Trophoblast cell (in vitro differentiated cells and primary cell): ENCODE data around the gene IQCH.

Experiments
- DNase-seq, 2 donors: peaks; one replicate each; pipeline ENCODE4 v3.0.0-alpha.2; 2016
- H2AFZ ChIP-seq: 2 replicates; pipeline ENCODE4 v1.6.1; 2013; ENCODE audit warnings: low read length, moderate library complexity, mild to moderate bottlenecking; ENCODE audit not compliant: insufficient read depth, poor library complexity
- H2AK5ac ChIP-seq: 2 replicates; pipeline ENCODE4 v1.6.1; 2013; ENCODE audit warnings: mild to moderate bottlenecking, low read length
- H2BK120ac ChIP-seq: 2 replicates; pipeline ENCODE4 v1.6.1; 2013; ENCODE audit warnings: low read length, mild to moderate bottlenecking, moderate library complexity; ENCODE audit not compliant: insufficient read depth, poor library complexity
- H2BK12ac ChIP-seq: 2 replicates; pipeline ENCODE4 v1.6.1; 2013; ENCODE audit warnings: mild to moderate bottlenecking, low read length, moderate library complexity
- H2BK5ac ChIP-seq: 2 replicates; pipeline ENCODE4 v1.6.1; 2013; ENCODE audit warnings: low read length, low read depth, moderate library complexity, mild to moderate bottlenecking; ENCODE audit not compliant: poor library complexity
- H3K14ac ChIP-seq: 2 replicates; pipeline ENCODE4 v1.6.1; 2013; ENCODE audit warnings: mild to moderate bottlenecking, low read length
- H3K18ac ChIP-seq: 2 replicates; pipeline ENCODE4 v1.6.1; 2013; ENCODE audit warnings: mild to moderate bottlenecking, low read length
- H3K23ac ChIP-seq: 2 replicates; pipeline ENCODE4 v1.6.1; 2013; ENCODE audit warnings: low read length
- H3K27ac ChIP-seq: 2 replicates; pipeline ENCODE4 v1.5.1; 2013; ENCODE audit warnings: low read depth, mild to moderate bottlenecking, inconsistent platforms, low read length, moderate library complexity
- H3K27me3 ChIP-seq: 2 replicates; pipeline ENCODE4 v1.6.1; 2013; ENCODE audit warnings: inconsistent platforms, mild to moderate bottlenecking, low read length, moderate library complexity; ENCODE audit not compliant: insufficient read depth
- H3K36me3 ChIP-seq, 2 experiments: 1 replicate in 1 of 2; 2 replicates in 1 of 2; pipeline ENCODE4 v1.6.1; 2013; ENCODE audit warnings: low read length in 2 of 2, mild to moderate bottlenecking in 2 of 2, moderate library complexity in 1 of 2; ENCODE audit not compliant: insufficient read depth in 2 of 2, control insufficient read depth in 1 of 2
- H3K4ac ChIP-seq: 2 replicates; pipeline ENCODE4 v1.6.1; 2013; ENCODE audit warnings: low read depth, mild to moderate bottlenecking, low read length, moderate library complexity
- H3K4me1 ChIP-seq, 2 experiments: 1 replicate in 1 of 2; 2 replicates in 1 of 2; pipeline ENCODE4 v1.6.1; 2013; ENCODE audit warnings: low read length in 2 of 2, mild to moderate bottlenecking in 2 of 2, moderate library complexity in 1 of 2; ENCODE audit not compliant: insufficient read depth in 2 of 2, control insufficient read depth in 1 of 2
- H3K4me2 ChIP-seq: 2 replicates; pipeline ENCODE4 v1.6.1; 2013; ENCODE audit warnings: inconsistent platforms, mild to moderate bottlenecking, low read length, moderate library complexity
- H3K4me3 ChIP-seq: 2 replicates; pipeline ENCODE4 v1.5.1; 2013; ENCODE audit warnings: mild to moderate bottlenecking, low read depth, low read length, inconsistent platforms
- H3K79me1 ChIP-seq: one replicate; pipeline ENCODE4 v1.6.1; 2013; ENCODE audit warnings: low read length
- H3K79me2 ChIP-seq: 2 replicates; pipeline ENCODE4 v1.6.1; 2013; ENCODE audit warnings: low read length, mild to moderate bottlenecking; ENCODE audit not compliant: control insufficient read depth, insufficient read depth, poor library complexity
- H3K9ac ChIP-seq: 2 replicates; pipeline ENCODE4 v1.6.1; 2013; ENCODE audit warnings: mild to moderate bottlenecking, low read length
- H3K9me3 ChIP-seq: 2 replicates; pipeline ENCODE4 v1.6.1; 2013; ENCODE audit warnings: low read depth, mild to moderate bottlenecking, control low read depth, inconsistent platforms, low read length; ENCODE audit not compliant: insufficient read depth
- H4K12ac ChIP-seq: 2 replicates; pipeline ENCODE4 v1.6.1; 2013; ENCODE audit warnings: low read depth, mild to moderate bottlenecking, low read length, moderate library complexity
- H4K8ac ChIP-seq: 2 replicates; pipeline ENCODE4 v1.6.1; 2013; ENCODE audit warnings: low read depth, mild to moderate bottlenecking, low read length, moderate library complexity
- H4K91ac ChIP-seq: one replicate; pipeline ENCODE4 v1.6.1; 2013; ENCODE audit warnings: low read depth, mild to moderate bottlenecking, low read length, moderate library complexity
- WGBS: extraction: QIAGEN DNeasy Blood & Tissue Kit; methylation state at CpG from one replicate; pipeline ENCODE4 v1.1.7; 2013; ENCODE audit warnings: missing lambda C conversion rate; ENCODE audit not compliant: insufficient read length, insufficient coverage; ENCODE audit errors: extremely low coverage; 5-methylcytosine and 5-hydroxymethylcytosine counted together

Gene IQCH

DNA sequence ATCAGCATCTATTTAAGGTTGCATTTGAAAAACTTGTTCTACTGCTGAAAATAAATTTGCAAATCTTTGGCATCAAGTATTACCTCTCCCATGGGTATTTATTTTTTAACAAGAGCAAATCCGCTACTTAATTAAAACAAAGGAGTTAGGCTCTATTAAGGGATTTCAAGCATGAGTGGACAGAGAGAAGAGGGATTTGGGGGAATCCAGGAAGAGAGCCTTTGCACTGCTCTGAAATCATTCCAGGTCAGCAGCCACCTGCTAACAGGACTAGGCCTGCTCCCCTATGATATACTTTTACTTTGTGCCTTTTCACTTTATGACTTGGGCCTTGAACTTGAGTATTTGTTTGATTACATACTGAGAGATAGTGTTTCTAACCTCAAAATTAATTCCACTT is 57.1 kb downstream of the IQCH start:
- Histone ChIP-seq H4K91ac (no peak overlapping the region), H2AK5ac (no peak overlapping the region), H3K4ac (no peak overlapping the region), H3K18ac (no peak overlapping the region), H2AFZ (no peak overlapping the region), H2BK5ac (no peak overlapping the region), H3K36me3 (no peaks in the 10 kb centered on the region), H4K8ac (no peak overlapping the region), H3K4me3 (no peak overlapping the region), H3K79me1 (no peaks in the 10 kb centered on the region), H2BK12ac (no peak overlapping the region), H3K4me2 (no peak overlapping the region), H3K27ac (no peak overlapping the region), H3K27me3 (no peaks in the 10 kb centered on the region), H3K79me2 (no peaks in the 10 kb centered on the region), H3K9me3 (no peaks in the 10 kb centered on the region), H3K14ac (no peak overlapping the region), H3K4me1 (no peaks in the 10 kb centered on the region), H2BK120ac (no peak overlapping the region), H3K23ac (no peak overlapping the region), H4K12ac (no peak overlapping the region), H3K9ac (no peak overlapping the region)
- WGBS, result no CpG with 5 or more reads among the region's 1 CpG
- DNase-seq, result no peak

DNA sequence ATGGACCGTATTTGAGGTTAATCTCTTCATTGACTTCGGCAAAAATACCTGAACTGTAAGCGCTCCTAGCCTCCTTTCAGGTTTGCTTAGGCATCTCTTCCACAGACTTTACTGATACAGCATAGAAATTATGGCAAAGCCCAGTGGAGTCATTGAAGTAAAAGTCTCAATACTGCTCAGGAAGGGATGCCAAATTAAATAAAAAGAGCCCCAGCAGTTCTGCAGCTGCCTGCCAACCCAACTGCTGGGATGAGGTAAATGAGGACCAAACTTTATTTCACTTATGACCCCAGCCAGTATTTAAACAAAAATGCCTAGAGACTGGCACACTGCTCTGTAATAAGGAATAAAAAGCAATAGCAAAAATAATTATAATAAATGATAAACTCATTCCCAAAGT is 65.4 kb downstream of the IQCH start:
- Histone ChIP-seq H3K23ac (no peak overlapping the region), H4K8ac (no peak overlapping the region), H2BK5ac (no peak overlapping the region), H3K27ac (no peak overlapping the region), H3K9me3 (no peaks in the 10 kb centered on the region), H4K91ac (no peak overlapping the region), H2BK120ac (no peak overlapping the region), H3K4me1 (no peaks in the 10 kb centered on the region), H3K79me2 (no peaks in the 10 kb centered on the region), H3K79me1 (no peaks in the 10 kb centered on the region), H2AFZ (no peak overlapping the region), H3K27me3 (no peaks in the 10 kb centered on the region), H2BK12ac (no peak overlapping the region), H3K14ac (no peak overlapping the region), H3K4me3 (no peak overlapping the region), H3K9ac (no peak overlapping the region), H4K12ac (no peak overlapping the region), H3K4me2 (no peak overlapping the region), H3K36me3 (no peaks in the 10 kb centered on the region), H2AK5ac (no peak overlapping the region), H3K4ac (no peak overlapping the region), H3K18ac (no peak overlapping the region)
- no peak for DNase-seq
- WGBS, result no CpG with 5 or more reads among the region's 3 CpGs

DNA sequence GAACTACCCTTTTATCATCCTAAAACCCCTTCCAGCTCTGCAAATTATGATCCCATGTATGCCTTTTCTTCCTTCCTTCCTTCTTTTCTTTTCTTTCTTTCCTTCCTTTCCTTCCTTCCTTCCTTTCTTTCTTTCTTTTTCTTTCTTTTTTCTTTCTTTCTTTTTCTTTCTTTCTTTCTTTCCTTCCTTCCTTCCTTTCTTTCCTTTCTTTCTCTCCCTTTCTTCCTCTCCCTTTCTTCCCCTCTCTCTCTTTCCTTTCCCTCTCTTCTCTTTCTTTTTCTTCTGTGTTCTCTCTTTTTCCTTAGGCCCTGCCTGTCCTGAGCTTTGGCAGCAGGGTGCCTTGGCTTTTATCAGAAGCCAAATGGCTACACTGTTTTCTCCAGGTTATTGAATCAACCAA is 66.8 kb downstream of the IQCH start:
- Histone ChIP-seq H3K9ac (no peak overlapping the region), H3K18ac (no peak overlapping the region), H3K9me3 (no peaks in the 10 kb centered on the region), H3K4me2 (no peak overlapping the region), H2BK5ac (no peak overlapping the region), H4K12ac (no peak overlapping the region), H3K4me1 (no peaks in the 10 kb centered on the region), H2BK120ac (no peak overlapping the region), H3K27ac (no peak overlapping the region), H3K14ac (no peak overlapping the region), H3K4ac (no peak overlapping the region), H3K4me3 (no peak overlapping the region), H2BK12ac (no peak overlapping the region), H4K91ac (no peak overlapping the region), H3K27me3 (no peaks in the 10 kb centered on the region), H3K79me1 (no peaks in the 10 kb centered on the region), H3K23ac (no peak overlapping the region), H2AK5ac (no peak overlapping the region), H2AFZ (no peak overlapping the region), H4K8ac (no peak overlapping the region), H3K79me2 (no peaks in the 10 kb centered on the region), H3K36me3 (no peaks in the 10 kb centered on the region)
- no peak for DNase-seq

DNA sequence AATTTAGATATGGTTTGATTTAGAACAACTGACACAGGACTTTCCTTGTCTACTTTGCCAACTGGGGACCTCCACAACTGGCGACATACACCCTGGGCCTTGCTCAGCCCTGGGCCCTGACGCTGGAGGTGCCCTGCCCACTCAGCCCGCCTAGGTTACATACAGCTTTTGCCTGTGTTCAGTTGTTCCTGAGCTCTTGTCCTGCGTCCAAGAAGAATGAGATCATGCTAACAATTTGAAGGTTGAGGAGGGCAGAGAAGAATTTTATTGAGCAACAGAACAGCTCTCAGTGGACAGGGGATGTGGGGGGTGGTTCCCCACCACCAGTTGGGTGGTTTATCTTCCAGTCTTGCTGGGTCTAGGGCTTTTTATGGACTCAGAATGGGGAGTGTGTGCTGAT is 67.9 kb downstream of the IQCH start:
- no peaks in the 10 kb centered on the region for H3K79me1 ChIP-seq
- H3K4me1 ChIP-seq, result no peaks in the 10 kb centered on the region
- H3K36me3 ChIP-seq, result no peaks in the 10 kb centered on the region
- H3K18ac ChIP-seq, result no peak overlapping the region
- no peak overlapping the region for H4K91ac ChIP-seq
- no peaks in the 10 kb centered on the region for H3K79me2 ChIP-seq
- H3K27me3 ChIP-seq, result no peaks in the 10 kb centered on the region
- H4K8ac ChIP-seq, result no peak overlapping the region
- no peak overlapping the region for H3K9ac ChIP-seq
- H2AK5ac ChIP-seq, result no peak overlapping the region
- H3K14ac ChIP-seq, result no peak overlapping the region
- DNase-seq, result no peak
- no peak overlapping the region for H2BK12ac ChIP-seq
- no peak overlapping the region for H3K23ac ChIP-seq
- no peak overlapping the region for H4K12ac ChIP-seq
- WGBS, result no CpG with 5 or more reads among the region's 4 CpGs
- no peak overlapping the region for H3K4me2 ChIP-seq
- no peak overlapping the region for H2BK5ac ChIP-seq
- H2BK120ac ChIP-seq, result no peak overlapping the region
- no peak overlapping the region for H3K4me3 ChIP-seq
- no peak overlapping the region for H3K27ac ChIP-seq
- no peak overlapping the region for H2AFZ ChIP-seq
- H3K4ac ChIP-seq, result no peak overlapping the region
- no peaks in the 10 kb centered on the region for H3K9me3 ChIP-seq

DNA sequence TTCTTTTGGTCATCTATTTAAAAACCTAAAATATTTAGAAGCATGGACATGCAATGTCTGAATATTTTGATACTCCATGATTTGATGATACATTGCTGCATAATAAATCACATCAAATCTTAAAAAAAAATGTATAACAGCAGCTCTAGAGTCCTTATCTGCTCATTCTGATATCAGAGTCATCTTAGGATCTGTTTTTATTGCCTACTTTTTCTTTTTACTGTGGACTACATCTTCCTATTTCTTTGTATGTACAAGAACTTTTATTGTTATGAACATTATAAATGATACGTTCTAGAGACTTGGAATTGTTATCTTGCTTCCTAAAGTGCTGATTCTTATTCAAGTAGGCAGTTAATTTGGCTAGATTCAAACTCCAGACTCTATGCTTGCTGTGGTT is 72.7 kb downstream of the IQCH start:
- Histone ChIP-seq H3K4ac (no peak overlapping the region), H3K79me2 (no peaks in the 10 kb centered on the region), H4K12ac (no peak overlapping the region), H3K4me3 (no peak overlapping the region), H3K4me1 (no peaks in the 10 kb centered on the region), H2BK12ac (no peak overlapping the region), H3K14ac (no peak overlapping the region), H3K18ac (no peak overlapping the region), H3K9me3 (no peaks in the 10 kb centered on the region), H3K27ac (no peak overlapping the region), H2AK5ac (no peak overlapping the region), H3K27me3 (no peaks in the 10 kb centered on the region), H2BK120ac (no peak overlapping the region), H3K9ac (no peak overlapping the region), H3K23ac (no peak overlapping the region), H4K91ac (no peak overlapping the region), H2AFZ (no peak overlapping the region), H3K79me1 (no peaks in the 10 kb centered on the region), H3K36me3 (no peaks in the 10 kb centered on the region), H3K4me2 (no peak overlapping the region), H4K8ac (no peak overlapping the region), H2BK5ac (no peak overlapping the region)
- no peak for DNase-seq
- WGBS, result no CpG with 5 or more reads among the region's 1 CpG
